Left ventricle myocardium superior (tissue), 1 donor: ENCODE measurements around the gene BAMBI. TPM values are rescaled to one million over a fixed set of nuclear protein-coding genes. Genes with fewer than 3 reads are reported as not detected.

ENCODE experiments used
- ATAC-seq: fragments of 200-7000 bp; cut with Tn5 transposase; one replicate; pipeline ENCODE4 v1.9.1; 2020; ENCODE audit warnings: mild to moderate bottlenecking, moderate library complexity
- DNase-seq: peaks from one replicate; pipeline ENCODE4 v3.0.0-alpha.2; 2020
- intact Hi-C: fragments of 100-400 bp; cut with micrococcal nuclease; formaldehyde crosslinking; loops from one replicate; pipeline ENCODE4 v1.11.0; 2022
- total RNA-seq: library from RNA; stranded (reverse); fragmentation: NEBNext Ultra II Directional; extraction: Animal tissue kit (Norgen Biotek cat#: 25700); gene quantifications from one replicate; pipeline ENCODE4 v1.2.1, GENCODE V29; 2021
- donor health status: DM: no; HTN: yes; CAD: no; lungs with severe emphysema.

BAMBI gene
- total RNA-seq, 1 donor from 2014 or later, result 12.5 TPM

DNA sequence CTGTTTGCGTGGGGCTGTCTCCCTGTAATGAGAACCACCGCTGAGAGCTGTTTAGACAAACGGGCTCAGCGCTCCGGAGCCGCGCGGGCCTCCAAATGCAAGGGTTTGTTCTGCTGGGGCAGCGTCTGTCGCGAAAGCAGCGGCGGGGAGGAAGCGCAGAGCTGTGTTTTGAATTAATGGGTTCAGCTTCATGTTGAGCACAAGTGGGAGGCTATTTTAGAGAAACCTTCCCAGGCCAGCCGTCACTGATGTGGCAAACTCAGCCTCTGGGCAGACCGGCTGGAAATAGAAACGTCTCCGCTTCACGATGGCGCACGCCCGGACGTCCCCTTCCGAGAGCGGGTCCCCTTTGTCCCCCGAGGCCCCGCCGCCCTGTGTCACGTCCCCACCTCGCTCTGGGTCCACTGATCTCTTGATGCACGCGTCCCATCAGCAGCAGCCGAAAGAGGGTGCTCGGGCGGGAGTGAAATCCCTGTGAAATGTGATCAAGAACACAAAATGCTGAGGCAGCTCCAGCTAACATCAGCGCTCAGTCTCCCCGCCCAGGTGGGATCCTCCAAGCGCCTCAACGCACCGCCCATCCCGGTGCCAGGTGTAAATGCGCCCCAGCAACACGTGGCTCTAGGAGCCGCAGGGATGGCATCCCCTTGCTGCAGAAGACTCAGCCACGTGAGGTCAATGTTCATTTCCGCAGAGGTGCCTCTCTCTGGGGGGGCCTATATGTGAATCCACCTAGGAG, 44.9 kb downstream of the BAMBI start:
- DNase-seq (peak; percentile 64), ATAC-seq (peak; percentile 85)
- intact Hi-C loops, result no loop called here

DNA sequence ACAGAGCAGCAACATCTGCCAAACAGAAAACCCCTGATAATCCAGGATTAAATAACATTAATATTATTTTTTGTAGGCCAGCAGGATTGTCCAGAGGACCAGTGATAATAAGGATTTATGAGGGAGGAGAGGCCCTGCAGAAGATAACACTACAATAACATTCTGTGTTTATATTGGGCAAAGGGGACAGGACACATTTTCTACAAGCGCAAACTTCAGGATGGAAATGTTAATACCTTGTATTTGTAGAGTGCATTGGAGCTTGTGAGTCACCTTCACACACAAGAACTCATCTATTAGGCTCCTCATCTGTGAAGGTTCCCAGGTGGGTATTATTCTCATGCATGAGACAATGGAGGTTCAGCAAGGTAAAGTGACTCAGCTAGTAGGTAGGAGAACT, 51.0 kb downstream of the BAMBI start:
- intact Hi-C loops, result no loop called here
- DNase-seq (no peak), ATAC-seq (no peak)

DNA sequence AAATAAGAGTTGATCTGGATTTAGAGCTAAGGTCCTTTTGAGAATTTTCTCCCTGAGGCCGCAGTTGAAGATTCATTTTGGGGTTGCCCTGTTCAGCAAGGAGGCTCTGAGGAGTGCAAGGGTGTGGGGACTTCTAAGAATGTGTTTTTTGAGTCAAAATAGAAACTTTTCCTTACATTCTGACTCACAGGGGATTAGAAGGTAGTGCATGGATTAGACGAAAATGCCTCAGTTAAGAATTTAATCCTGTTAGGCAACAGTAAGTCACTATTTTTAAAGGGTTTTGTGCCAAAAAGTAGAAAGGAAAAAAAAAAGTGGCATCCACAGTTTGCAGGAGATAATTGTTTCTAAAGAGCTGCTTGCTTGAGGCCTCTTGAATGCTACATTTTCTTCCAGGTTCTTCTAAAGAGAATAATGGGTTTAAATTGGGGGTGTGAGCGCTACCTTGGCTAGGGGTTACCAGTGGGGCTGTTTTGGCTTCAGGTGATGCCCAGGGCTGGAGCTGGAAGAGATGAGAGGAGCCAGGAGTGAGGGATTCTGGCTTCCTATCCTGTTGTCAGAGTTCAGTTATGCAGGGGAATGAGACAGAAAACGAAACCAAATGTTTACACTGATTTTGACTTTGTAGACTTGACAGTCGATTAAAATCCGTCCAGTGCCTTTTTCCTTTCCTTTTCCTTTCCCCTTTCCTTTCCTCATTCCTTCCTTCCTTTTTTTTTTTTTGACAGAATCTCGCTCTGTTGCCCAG, 52.9 kb downstream of the BAMBI start:
- ATAC-seq (no peak), DNase-seq (no peak)
- intact Hi-C loops, result no loop called here

DNA sequence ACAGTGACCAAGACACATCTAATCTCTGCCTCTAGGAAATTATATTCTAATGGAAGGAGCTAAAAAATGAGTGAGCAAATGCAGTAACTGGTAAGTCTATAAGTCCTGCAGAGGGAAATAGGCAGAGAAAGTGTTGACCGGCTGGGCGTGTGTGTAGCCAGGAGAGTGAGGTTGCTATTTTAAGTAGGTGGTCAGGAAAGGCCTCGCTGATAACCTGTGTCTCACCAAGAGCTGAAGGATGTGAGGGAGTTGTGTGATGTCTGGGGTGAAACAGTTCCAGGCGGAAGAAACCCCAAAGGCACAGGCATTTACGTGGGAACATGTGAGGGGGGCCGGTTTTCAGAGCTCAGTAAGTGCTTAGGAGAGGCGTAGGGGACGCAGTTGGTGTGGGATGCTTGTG, 54.8 kb downstream of the BAMBI start:
- intact Hi-C loops, result no loop called here
- DNase-seq, result no peak
- no peak for ATAC-seq

Other genes with a start within 250 kb of the BAMBI start
- gene WAC, start 144.4 kb upstream of the BAMBI start, total RNA-seq, result 120 TPM